Hypothalamus (tissue), 51 donors: ENCODE measurements around the gene ACVR2B.

Experiments used
- DNase-seq, 51 donors: peaks; one replicate each; lab custom pipeline; 2025; lab: John Stamatoyannopoulos, UW

Gene ACVR2B

GRCh38 chr3:38480093-38480445 lies 26.4 kb downstream of the ACVR2B start:
- no peak for DNase-seq

DNA sequence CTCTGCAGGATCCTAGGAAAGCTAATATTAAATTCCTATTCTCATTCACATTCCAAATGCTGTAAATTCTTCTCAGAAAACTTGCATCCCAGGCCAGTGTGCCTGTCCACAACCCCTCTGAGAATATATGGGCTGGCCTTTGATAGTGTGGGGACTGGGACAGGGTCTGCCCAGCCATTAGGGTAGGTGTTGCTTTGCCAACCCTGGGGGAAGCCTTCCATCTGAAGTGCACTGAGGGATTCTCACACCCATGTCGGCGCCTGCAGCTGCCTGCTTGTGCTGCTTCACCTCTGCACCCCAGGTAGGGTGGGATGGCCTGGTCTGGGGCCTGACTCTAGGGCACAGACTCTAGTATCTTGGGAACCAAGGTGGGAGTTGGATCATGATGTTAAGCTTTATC lies 27.2 kb downstream of the ACVR2B start:
- no peak for DNase-seq

- DNase-seq: no peak
Measured at GRCh38 chr3:38482951-38483350, 29.3 kb downstream of the ACVR2B start.

DNA sequence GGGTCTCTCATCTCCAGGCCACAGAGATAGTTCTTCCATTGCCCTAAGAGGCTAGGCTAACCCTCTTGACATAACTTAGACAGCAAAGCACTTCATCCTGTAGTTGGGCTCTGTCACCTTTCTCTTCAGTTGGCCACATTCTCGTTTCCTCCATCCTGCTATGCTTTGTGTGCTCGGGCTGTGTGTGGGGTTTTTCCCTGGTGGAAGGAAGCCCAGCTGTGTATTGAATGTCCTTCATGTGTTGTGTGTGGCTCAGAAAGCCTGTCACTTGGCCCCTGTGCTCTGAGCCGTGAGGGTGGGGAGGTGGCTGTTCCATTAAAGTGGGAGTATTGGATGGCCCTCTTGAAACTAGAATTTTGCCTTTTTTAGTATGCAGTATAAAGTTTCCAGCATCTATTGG lies 33.6 kb downstream of the ACVR2B start:
- DNase-seq: no peak

DNA sequence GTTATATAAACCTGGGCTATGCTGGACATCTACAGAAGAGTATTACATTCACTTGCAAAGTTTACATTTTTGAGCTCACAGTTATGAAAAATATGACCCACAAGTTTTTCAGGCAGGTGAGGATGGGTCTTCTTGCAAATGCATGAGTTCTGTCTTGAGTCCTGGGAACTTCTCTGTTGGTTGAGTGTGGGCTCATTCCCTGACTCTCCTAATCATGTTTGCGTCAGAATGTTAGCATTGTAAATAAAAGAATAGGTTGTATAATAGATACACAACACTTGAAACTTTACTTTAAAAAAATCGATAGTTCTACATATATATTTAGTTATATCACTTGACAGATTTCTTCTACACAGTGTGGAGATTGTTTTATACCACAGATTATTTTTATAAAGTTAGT lies 35.3 kb downstream of the ACVR2B start:
- DNase-seq: no peak

DNA sequence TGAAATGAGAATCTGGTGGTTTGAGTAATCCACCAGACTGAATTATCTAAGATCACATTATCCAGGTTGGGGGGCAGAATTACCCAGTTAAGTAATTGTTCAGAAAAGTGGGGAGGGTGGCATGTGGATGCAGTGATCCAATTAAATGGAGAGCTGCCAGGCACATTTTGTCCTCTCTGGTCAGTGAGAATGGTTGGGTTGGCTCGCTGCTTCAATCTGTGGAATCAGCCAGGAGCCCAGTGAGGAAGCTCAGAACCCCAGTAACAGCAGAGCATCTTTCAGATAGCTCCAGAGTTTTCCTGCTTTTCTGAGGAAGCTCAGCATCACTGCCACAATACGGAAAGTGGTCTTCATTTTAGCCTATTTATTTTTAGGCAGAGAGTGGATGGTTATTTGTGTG lies 36.1 kb downstream of the ACVR2B start:
- DNase-seq: peak in 8 of 51 donors; percentile 7 to 49 (median 28)

- DNase-seq: no peak
Measured at GRCh38 chr3:38490281-38491030, 36.8 kb downstream of the ACVR2B start.

DNA sequence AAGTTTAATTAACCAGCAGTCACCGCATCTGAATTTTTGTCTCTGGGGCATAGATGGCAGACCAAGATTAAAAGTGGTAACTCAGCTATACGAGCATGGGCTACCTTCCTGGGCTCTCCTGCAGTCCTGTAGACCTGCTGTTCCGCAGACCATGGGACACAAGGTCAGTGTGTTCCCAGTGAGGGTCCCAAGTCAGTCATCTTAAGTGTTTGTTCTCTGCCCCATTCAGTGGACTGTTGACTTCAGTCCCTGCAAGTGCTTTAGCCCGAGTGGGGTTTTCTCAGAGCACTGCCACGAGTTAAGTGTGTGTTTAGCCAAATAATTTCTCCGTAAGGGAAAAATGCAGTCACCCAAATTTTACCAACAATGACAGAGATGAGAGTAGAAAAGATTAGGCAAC lies 37.5 kb downstream of the ACVR2B start:
- DNase-seq: no peak

GRCh38 chr3:38493031-38493430 lies 39.3 kb downstream of the ACVR2B start:
- no peak for DNase-seq

- peak; percentile 60 to 97 (median 90) for DNase-seq
Measured at GRCh38 chr3:38496131-38496910, 42.6 kb downstream of the ACVR2B start, which contains the start of gene EXOG. Gene EXOG, plus strand, starts transcription at chr3:38496340. Its CDS starts 28 bp downstream, at chr3:38496368.

DNA sequence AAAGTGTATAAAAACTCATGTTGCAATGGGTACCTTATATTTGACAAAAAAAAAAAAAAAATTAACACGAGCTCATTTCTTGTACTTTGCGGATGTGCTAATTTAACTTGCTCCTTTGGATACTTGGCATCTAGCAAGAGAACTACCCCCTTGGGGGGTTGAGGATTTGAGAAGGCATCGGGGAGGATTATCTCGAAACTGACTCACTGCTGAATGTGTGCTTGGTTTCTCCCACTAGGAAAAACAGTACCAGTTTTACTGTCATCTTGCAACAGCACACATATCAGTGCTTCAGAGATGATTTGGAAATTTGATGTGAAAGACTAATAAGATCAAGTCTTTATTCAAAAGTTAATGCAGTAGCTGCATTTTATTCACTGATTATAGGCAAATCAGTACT lies 43.3 kb downstream of the ACVR2B start:
- DNase-seq: no peak

DNA sequence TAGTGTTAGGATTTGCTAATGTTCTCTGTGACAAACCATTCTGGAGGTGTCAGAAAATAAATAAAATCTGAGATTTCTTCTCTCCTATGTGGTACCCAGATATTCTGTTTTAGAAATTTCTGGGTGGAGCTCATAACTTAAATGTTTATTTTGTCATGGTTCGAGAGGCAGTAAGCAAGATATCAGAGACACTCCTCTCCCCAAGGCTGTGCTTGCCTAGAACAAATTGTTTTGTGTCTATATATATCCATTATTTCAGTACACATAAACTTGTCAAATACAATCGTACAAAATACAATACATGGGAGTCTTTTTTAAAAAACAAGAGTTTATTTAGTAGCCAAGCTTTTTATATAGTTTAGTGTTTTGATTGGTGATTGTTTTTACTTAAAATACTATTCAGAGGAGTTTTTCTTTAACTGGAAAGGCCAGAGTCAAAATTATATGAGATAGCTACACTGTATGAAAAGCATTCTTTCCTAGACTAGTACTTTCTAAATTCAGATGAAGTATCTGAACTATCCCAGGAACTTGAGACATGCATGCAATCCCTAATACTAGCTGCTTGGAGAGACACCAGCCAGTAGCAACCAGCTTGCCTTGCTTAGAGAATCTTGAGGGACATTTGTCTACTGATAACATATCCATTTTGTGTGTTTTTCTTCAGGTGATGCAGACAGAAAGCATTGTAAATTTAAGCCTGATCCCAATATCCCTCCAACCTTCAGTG lies 47.2 kb downstream of the ACVR2B start:
- no peak for DNase-seq

DNA sequence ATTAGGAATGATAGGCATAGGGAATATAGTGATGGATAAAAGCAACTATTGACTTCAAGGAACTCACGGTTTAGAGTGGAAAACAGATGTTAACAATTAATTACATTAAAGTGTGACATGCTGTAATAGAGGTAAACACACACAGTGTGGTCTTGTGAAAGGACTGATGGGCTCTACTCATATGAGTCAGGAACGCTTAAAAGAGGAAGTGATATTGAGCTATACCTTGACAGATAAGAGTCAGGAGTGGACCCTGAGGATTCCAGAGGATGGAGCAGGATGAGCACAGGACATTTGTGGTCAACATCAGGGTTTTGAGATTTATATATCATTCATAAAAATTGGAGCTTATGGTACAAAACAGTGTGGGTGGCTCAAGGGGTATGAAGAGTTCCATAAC lies 53.4 kb downstream of the ACVR2B start:
- DNase-seq: no peak

- no peak for DNase-seq
Measured at GRCh38 chr3:38509732-38510131, 56.0 kb downstream of the ACVR2B start.

GRCh38 chr3:38510631-38511030 lies 56.9 kb downstream of the ACVR2B start:
- no peak for DNase-seq

DNA sequence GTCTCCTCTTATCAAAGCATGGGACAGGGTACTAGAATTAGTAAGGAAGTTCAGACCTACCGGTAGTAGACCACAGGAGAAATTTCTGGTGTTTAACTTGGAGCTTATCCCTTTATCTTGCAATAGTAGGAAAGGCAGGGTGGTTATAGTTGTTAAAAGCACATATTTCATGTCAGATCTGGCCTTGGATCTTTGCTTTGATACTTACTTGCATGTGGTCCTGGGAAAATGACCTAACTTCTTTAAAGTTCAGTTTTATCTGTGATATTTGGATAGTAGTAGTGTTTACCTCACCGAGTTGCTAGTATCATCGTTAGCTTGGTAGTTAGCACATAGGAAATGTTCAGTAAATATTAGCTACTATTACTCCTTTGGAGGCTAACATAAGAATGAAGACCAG lies 57.9 kb downstream of the ACVR2B start:
- no peak for DNase-seq

- DNase-seq: no peak
Measured at GRCh38 chr3:38515367-38515766, 61.7 kb downstream of the ACVR2B start.

GRCh38 chr3:38516669-38517068 lies 63.0 kb downstream of the ACVR2B start:
- DNase-seq: no peak

- no peak for DNase-seq
Measured at GRCh38 chr3:38519000-38519399, 65.3 kb downstream of the ACVR2B start.

- no peak for DNase-seq
Measured at GRCh38 chr3:38519651-38520050, 66.0 kb downstream of the ACVR2B start.

GRCh38 chr3:38521391-38521987 lies 67.8 kb downstream of the ACVR2B start:
- DNase-seq: peak in 36 of 51 donors; percentile 4 to 75 (median 32)
